IPS-18c (cell line): ENCODE results near the gene PDE7B.
"Not testable (repeated sequence)": the region's sequence is repeated elsewhere in the genome, so short reads cannot be mapped to it uniquely, and the experiment has no call there.

Experiments
- H3K4me3 ChIP-seq: 2 replicates; pipeline ENCODE4 v1.7.0; 2013; ENCODE audit warnings: low read depth, mild to moderate bottlenecking, low read length, moderate library complexity; ENCODE audit not compliant: insufficient read depth
- H3K9me3 ChIP-seq: one replicate; pipeline ENCODE4 v1.6.1; 2013; ENCODE audit warnings: mild to moderate bottlenecking, low read length, moderate library complexity; ENCODE audit not compliant: control insufficient read depth, insufficient read depth

Gene PDE7B

GRCh38 chr6:136085370-136086115 is 234.0 kb downstream of the PDE7B start:
- Histone ChIP-seq H3K4me3 (no peak overlapping the region), H3K9me3 (no peaks in the 10 kb centered on the region)

GRCh38 chr6:136086686-136087085 is 235.2 kb downstream of the PDE7B start:
- H3K9me3 ChIP-seq = no peaks in the 10 kb centered on the region
- no peak overlapping the region for H3K4me3 ChIP-seq

- H3K9me3 ChIP-seq = no peaks in the 10 kb centered on the region
- H3K4me3 ChIP-seq = no peak overlapping the region
Measured at GRCh38 chr6:136087986-136088385, 236.5 kb downstream of the PDE7B start.

- Histone ChIP-seq H3K9me3 (no peaks in the 10 kb centered on the region), H3K4me3 (no peak overlapping the region)
Measured at GRCh38 chr6:136088693-136089092, 237.2 kb downstream of the PDE7B start.

DNA sequence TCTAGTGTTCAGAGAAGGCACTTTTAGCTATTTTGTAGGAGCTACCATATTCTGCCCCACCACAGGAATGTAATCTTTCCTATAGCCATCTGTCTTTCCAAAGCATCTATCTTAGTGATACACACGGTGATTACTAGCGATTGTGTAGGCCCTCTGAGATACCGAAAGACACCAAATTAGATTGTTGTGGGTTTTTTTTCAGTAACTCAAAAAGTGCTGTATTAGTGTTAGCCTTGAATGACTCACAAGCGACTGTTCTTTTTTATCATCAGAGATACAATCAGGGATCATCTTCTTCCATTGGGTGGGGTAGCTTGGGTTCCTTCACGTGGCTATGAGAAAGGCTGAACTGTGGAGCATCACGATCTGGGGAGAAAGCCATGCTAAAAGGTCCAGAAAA is 238.4 kb downstream of the PDE7B start:
- Histone ChIP-seq H3K4me3 (no peak overlapping the region), H3K9me3 (no peaks in the 10 kb centered on the region)

DNA sequence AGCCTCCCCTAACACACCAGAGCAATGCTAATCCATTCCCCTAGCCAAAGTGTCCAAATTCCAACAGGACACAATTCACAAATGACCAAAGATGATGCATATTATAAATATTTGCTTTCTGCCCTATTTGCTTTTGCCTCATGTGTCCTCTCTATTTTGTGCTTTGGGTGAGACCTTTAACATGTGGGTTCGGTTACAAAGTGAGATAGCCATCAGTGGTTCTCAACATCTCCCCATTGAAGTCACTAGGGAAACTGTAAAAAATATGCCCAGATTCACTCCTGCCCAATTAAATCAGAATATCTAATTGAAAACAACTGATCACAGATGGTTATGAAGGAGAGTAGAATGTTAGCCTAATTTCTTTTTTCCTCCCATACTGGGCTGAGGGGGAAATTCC is 239.4 kb downstream of the PDE7B start:
- Histone ChIP-seq H3K9me3 (no peaks in the 10 kb centered on the region), H3K4me3 (no peak overlapping the region)

GRCh38 chr6:136092897-136093296 is 241.4 kb downstream of the PDE7B start:
- H3K4me3 ChIP-seq = no peak overlapping the region
- no peaks in the 10 kb centered on the region for H3K9me3 ChIP-seq

DNA sequence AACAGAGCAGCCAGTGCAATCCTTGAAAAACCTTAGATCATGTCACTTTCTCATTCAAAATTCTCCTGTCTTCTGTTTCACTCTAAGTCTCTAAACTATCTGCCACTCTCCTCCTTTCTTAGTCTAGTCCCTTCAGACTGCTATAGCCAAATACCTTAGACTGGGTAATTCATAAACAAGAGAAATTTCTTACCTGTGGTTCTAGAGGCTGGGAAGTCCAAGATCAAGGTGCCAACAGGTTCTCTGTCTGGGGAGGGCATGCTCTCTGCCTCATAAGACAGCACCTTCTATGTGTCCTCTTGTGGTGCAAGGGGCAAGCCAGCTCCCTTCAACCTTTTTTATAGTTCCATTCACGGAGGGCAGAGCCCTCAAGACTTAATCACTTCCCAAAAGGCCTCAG is 242.3 kb downstream of the PDE7B start:
- no peak overlapping the region for H3K4me3 ChIP-seq

GRCh38 chr6:136094812-136095211 is 243.3 kb downstream of the PDE7B start:
- Histone ChIP-seq H3K9me3 (no peaks in the 10 kb centered on the region), H3K4me3 (no peak overlapping the region)

More for the DNA sequence above, 242.3 kb downstream of the PDE7B start:
- H3K9me3 ChIP-seq = no peaks in the 10 kb centered on the region

GRCh38 chr6:136095986-136096385 is 244.5 kb downstream of the PDE7B start:
- Histone ChIP-seq H3K9me3 (no peaks in the 10 kb centered on the region), H3K4me3 (no peak overlapping the region)

DNA sequence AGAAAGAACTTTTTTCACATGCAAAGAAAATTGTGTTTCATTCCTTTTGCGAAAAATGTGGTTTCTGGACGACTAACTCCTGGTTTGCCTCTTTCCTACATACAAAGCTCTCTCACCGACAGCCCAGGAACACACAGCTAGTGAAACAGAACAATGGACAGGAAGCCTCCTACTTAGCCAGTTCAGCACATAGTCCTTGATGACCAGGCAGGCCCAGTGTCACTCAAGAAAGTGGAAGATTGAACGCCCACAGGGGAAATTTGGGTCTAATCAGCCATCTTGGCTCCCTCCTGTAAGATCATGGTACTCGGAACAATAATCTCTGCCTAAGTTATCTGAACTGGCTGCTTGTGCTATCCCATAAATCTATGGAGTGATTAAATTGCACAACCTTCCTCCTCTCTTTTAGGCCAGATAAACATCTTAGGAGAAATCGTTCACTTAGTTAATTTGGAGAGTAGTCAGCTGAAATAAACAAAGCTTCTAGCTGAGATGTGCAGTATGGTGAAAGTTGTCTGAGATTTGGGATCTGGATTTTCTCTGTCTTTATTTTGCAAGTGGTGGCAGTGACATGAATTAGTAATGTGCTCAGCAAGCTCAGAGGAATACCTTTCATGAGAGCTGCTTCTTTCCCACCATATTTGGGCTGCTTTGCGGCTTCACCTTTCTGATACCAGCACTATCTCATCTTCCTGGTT is 251.6 kb downstream of the PDE7B start:
- H3K4me3 ChIP-seq = no peak overlapping the region
- H3K9me3 ChIP-seq = no peaks in the 10 kb centered on the region

GRCh38 chr6:136103763-136104311 is 252.3 kb downstream of the PDE7B start:
- Histone ChIP-seq H3K9me3 (no peaks in the 10 kb centered on the region), H3K4me3 (no peak overlapping the region)

GRCh38 chr6:136104556-136104955 is 253.1 kb downstream of the PDE7B start:
- Histone ChIP-seq H3K9me3 (no peaks in the 10 kb centered on the region), H3K4me3 (no peak overlapping the region)

DNA sequence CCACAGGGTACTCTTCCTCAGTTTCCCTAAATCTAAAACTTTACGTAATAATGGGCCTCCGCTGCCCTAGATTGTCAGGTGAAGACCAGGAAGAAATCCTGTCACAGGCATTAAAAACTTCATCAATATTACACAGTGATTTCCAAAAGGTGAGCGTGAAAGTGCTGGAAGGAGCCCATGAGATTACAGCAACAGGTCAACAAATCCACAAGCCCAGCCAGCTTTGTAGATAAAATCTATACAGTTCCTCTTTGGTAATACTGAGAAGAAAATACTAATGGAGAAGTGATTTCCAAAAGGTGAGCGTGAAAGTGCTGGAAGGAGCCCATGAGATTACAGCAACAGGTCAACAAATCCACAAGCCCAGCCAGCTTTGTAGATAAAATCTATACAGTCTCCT is 254.3 kb downstream of the PDE7B start:
- H3K4me3 ChIP-seq, H3K9me3 ChIP-seq: not testable (repeated sequence)

- Histone ChIP-seq H3K4me3 (no peak overlapping the region), H3K9me3 (no peaks in the 10 kb centered on the region)
Measured at GRCh38 chr6:136108361-136108945, 257.0 kb downstream of the PDE7B start.

DNA sequence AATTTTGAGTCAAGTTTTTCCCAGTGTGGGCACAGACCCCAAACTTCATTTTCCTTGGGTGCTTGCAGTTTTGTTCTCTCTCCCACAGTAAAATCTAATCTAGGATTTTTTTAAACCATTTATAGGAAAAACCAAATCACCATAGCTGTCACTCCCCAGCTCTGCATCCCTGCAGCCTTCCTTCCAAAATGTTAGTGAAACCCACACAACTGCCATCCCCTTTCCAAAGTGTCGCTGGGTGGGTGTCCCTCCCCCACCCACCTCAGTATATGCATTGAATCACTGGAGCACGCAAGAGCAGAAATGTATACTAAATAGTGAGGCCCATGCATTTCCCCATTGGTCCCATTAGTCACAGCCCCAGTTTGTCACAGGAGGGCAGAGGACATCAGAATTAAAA is 260.3 kb downstream of the PDE7B start:
- Histone ChIP-seq H3K4me3 (no peak overlapping the region), H3K9me3 (no peaks in the 10 kb centered on the region)

DNA sequence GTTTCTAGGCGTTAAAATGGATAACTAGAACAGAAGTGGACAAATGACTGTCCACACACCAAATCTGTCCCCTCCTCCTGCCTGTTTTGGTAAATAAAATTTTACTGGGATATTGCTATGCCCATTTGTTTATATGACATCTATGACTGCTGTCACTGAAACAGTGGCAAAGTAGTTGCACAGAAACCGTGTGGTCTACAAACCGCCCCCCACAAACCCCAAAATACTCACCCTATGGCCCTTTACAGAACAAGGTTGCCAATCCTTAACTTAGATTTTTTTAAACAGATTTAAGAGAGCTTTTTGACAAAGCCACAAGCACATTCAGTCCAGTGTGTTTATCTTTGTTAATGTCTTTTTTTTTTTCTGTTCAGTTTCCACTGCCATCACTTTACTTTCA is 260.8 kb downstream of the PDE7B start:
- Histone ChIP-seq H3K9me3 (no peaks in the 10 kb centered on the region), H3K4me3 (no peak overlapping the region)

DNA sequence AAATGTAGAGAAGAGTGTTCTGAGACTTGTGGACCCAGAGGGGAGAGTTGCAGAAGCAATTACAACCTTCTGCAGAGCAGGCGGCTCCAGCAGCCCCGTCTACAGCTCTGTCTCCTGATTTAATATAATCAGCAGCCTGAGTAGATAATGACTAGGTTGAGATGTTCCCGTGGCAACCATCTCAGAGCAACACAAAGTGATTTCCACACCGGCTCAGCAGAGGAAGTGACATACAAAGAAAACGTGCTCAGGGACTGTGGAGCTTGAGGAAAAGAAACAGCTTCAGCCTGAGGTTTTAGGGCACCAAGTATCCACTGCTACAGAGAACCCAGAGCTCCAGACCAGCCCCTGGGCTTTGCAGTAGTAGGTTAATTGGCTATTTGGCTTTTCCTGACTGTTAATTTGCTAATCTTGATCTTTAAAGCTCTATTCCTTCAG is 262.3 kb downstream of the PDE7B start:
- Histone ChIP-seq H3K4me3 (no peak overlapping the region), H3K9me3 (no peaks in the 10 kb centered on the region)
